HepG2 (cell line): ENCODE data around the gene SAPCD2. TPM values are rescaled to one million over a fixed set of nuclear protein-coding genes. Genes with fewer than 3 reads are reported as not detected.
A peak's percentile ranks its signal among the peaks of the same experiment; 100 is the strongest.

Experiments
- BORCS8-MEF2B ChIP-seq: sonication (generic); formaldehyde crosslinking; IDR thresholded peaks from 2 replicates; pipeline ENCODE4 v1.8.0; 2022; ENCODE audit warnings: mild to moderate bottlenecking, missing genetic modification reagents
- DMTF1 ChIP-seq: sonication (generic); formaldehyde crosslinking; IDR thresholded peaks from 2 replicates; pipeline ENCODE4 v1.4.0; 2020; ENCODE audit warnings: mild to moderate bottlenecking, missing genetic modification reagents
- DPF2 ChIP-seq: sonication (generic); formaldehyde crosslinking; IDR thresholded peaks from 2 replicates; pipeline ENCODE4 v1.4.0; 2020; ENCODE audit warnings: mild to moderate bottlenecking, low read depth, missing genetic modification reagents, borderline replicate concordance
- GMEB2 ChIP-seq: IDR thresholded peaks from 2 replicates; pipeline ENCODE4 v1.6.1; 2016; ENCODE audit warnings: missing biosample characterization, missing genetic modification reagents, low read depth
- KDM2A ChIP-seq: sonication (generic); formaldehyde crosslinking; IDR thresholded peaks from 2 replicates; pipeline ENCODE4 v1.4.0; 2020; ENCODE audit warnings: low read depth, missing genetic modification reagents, borderline replicate concordance
- MAX ChIP-seq: IDR thresholded peaks from 2 replicates; pipeline ENCODE4 v1.6.1; 2012; ENCODE audit warnings: inconsistent platforms
- MEIS2 ChIP-seq: sonication (generic); formaldehyde crosslinking; IDR thresholded peaks from 2 replicates; pipeline ENCODE4 v1.9.0; 2021; ENCODE audit warnings: mild to moderate bottlenecking, missing genetic modification reagents
- MXI1 ChIP-seq: IDR thresholded peaks from 3 replicates; pipeline ENCODE4 v1.6.1; 2012; ENCODE audit warnings: low read depth, low read length, inconsistent platforms, borderline replicate concordance
- NFATC3 ChIP-seq: sonication (generic); formaldehyde crosslinking; IDR thresholded peaks from 2 replicates; pipeline ENCODE4 v1.5.1; 2020; ENCODE audit warnings: mild to moderate bottlenecking, missing genetic modification reagents
- NR2F2 ChIP-seq: IDR thresholded peaks from 2 replicates; pipeline ENCODE4 v1.6.1; 2012; ENCODE audit warnings: low read depth, inconsistent platforms, borderline replicate concordance
- PHF21A ChIP-seq: sonication (generic); formaldehyde crosslinking; IDR thresholded peaks from 2 replicates; pipeline ENCODE4 v1.5.0; 2020; ENCODE audit warnings: mild to moderate bottlenecking, missing genetic modification reagents
- SALL2 ChIP-seq: sonication (generic); formaldehyde crosslinking; IDR thresholded peaks from 2 replicates; pipeline ENCODE4 v1.8.1; 2023; ENCODE audit warnings: mild to moderate bottlenecking, missing genetic modification reagents, inconsistent platforms
- WIZ ChIP-seq: sonication (generic); formaldehyde crosslinking; IDR thresholded peaks from 2 replicates; pipeline ENCODE4 v1.5.1; 2020; ENCODE audit warnings: mild to moderate bottlenecking, missing genetic modification reagents
- ZMYM2 ChIP-seq: sonication (generic); formaldehyde crosslinking; IDR thresholded peaks from 2 replicates; pipeline ENCODE4 v1.8.0; 2022; ENCODE audit warnings: mild to moderate bottlenecking, missing genetic modification reagents
- ZMYM3 ChIP-seq: sonication (generic); formaldehyde crosslinking; IDR thresholded peaks from 2 replicates; pipeline ENCODE4 v1.5.1; 2020; ENCODE audit warnings: mild to moderate bottlenecking, missing genetic modification reagents
- ZNF333 ChIP-seq: sonication (generic); formaldehyde crosslinking; IDR thresholded peaks from 2 replicates; pipeline ENCODE4 v1.4.0; 2020; ENCODE audit warnings: mild to moderate bottlenecking, missing genetic modification reagents, borderline replicate concordance
- ZNF343 ChIP-seq: sonication (generic); formaldehyde crosslinking; IDR thresholded peaks from 2 replicates; pipeline ENCODE4 v1.4.0; 2020; ENCODE audit warnings: mild to moderate bottlenecking, missing genetic modification reagents
- ZNF350 ChIP-seq: sonication (generic); formaldehyde crosslinking; IDR thresholded peaks from 2 replicates; pipeline ENCODE4 v1.4.0; 2020; ENCODE audit warnings: mild to moderate bottlenecking, low read depth, missing genetic modification reagents, borderline replicate concordance
- ZNF44 ChIP-seq: sonication (generic); formaldehyde crosslinking; IDR thresholded peaks from 2 replicates; pipeline ENCODE4 v1.5.1; 2020; ENCODE audit warnings: mild to moderate bottlenecking, missing genetic modification reagents
- ZNF547 ChIP-seq: sonication (generic); formaldehyde crosslinking; IDR thresholded peaks from 2 replicates; pipeline ENCODE4 v1.5.1; 2020; ENCODE audit warnings: mild to moderate bottlenecking, missing genetic modification reagents
- ZNF672 ChIP-seq: sonication (generic); formaldehyde crosslinking; IDR thresholded peaks from 2 replicates; pipeline ENCODE4 v1.8.1; 2022; ENCODE audit warnings: missing genetic modification reagents
- ZNF879 ChIP-seq: sonication (generic); formaldehyde crosslinking; IDR thresholded peaks from 2 replicates; pipeline ENCODE4 v1.8.1; 2023; ENCODE audit warnings: missing genetic modification reagents
- polyA plus RNA-seq, 8 experiments: library from polyadenylated mRNA; depleted of rRNA in 3 of 8; stranded (reverse) in 7 of 8; unstranded in 1 of 8; fragments of >200 nt; fragmentation: Illumina TruSeq in 4 of 8; extraction: Trizol in 4 of 8; gene quantifications; 2 replicates each; pipeline versions ENCODE4 v1.2.1 to v1.2.3, GENCODE V29; 2011 to 2016; ENCODE audit warnings: low read depth in 4 of 8, missing spikeins in 1 of 8, mixed read lengths in 1 of 8; ENCODE audit not compliant: insufficient read depth in 1 of 8
- total RNA-seq, 5 experiments: library from RNA; depleted of rRNA; stranded (reverse); fragments of >200 nt; fragmentation: Illumina TruSeq; extraction: Trizol; gene quantifications; 2 replicates each; pipeline ENCODE4 v1.2.3, GENCODE V29; 2016; ENCODE audit warnings: low read depth in 1 of 5
- TF ChIP-seq, protein P1 (sequence below): IDR thresholded peaks from 2 replicates; pipeline ENCODE4 v1.6.1; 2016; ENCODE audit warnings: mild to moderate bottlenecking, missing biosample characterization, missing genetic modification reagents
- TF ChIP-seq, protein P2 (sequence below): sonication (generic); formaldehyde crosslinking; IDR thresholded peaks from 2 replicates; pipeline ENCODE4 v1.8.1; 2023; ENCODE audit warnings: mild to moderate bottlenecking, missing genetic modification reagents, borderline replicate concordance
- TF ChIP-seq, protein P3 (sequence below): sonication (generic); formaldehyde crosslinking; conservative IDR thresholded peaks from 2 replicates; pipeline ENCODE4 v1.8.0; 2022; ENCODE audit warnings: mild to moderate bottlenecking, moderate library complexity, missing genetic modification reagents

SAPCD2 gene
- total and polyA plus RNA-seq, 2 of the 13 experiments (the other 11 are each of a cell fraction or from before 2014, with no cell fraction given), result 21.9 to 42.8 TPM

GRCh38 chr9:137021979-137022661, 48.2 kb downstream of the SAPCD2 start (continued):
- TF ChIP-seq, protein P1, sequence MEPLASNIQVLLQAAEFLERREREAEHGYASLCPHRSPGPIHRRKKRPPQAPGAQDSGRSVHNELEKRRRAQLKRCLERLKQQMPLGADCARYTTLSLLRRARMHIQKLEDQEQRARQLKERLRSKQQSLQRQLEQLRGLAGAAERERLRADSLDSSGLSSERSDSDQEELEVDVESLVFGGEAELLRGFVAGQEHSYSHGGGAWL (CRISPR knock-in tag), result no peak; the same call in 1 of the 2 replicates
- TF ChIP-seq ZNF672 (CRISPR knock-in tag), result no peak
- TF ChIP-seq ZNF350 (CRISPR knock-in tag), result no peak
- no peak for TF ChIP-seq ZMYM3 (CRISPR knock-in tag)
- no peak for TF ChIP-seq DMTF1 (CRISPR knock-in tag)
- no peak for TF ChIP-seq ZNF879 (CRISPR knock-in tag)
- TF ChIP-seq ZNF343, result no peak
- no peak for TF ChIP-seq NR2F2
- no peak for TF ChIP-seq KDM2A
- TF ChIP-seq ZNF44 (CRISPR knock-in tag), result no peak
- no peak for TF ChIP-seq ZNF333 (CRISPR knock-in tag)
- no peak for TF ChIP-seq NFATC3 (CRISPR knock-in tag)
- TF ChIP-seq PHF21A (CRISPR knock-in tag), result no peak
- TF ChIP-seq MXI1, result peak; percentile 82; the same call in 1 of the 3 replicates
- no peak for TF ChIP-seq MAX
- TF ChIP-seq SALL2 (CRISPR knock-in tag), result no peak
- TF ChIP-seq, protein P2, sequence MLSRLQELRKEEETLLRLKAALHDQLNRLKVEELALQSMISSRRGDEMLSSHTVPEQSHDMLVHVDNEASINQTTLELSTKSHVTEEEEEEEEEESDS (CRISPR knock-in tag), result no peak
- TF ChIP-seq WIZ (CRISPR knock-in tag), result no peak
- TF ChIP-seq DPF2 (CRISPR knock-in tag), result no peak
- TF ChIP-seq ZNF547, result no peak
- TF ChIP-seq BORCS8-MEF2B (CRISPR knock-in tag), result no peak
- TF ChIP-seq MEIS2 (CRISPR knock-in tag), result no peak
- TF ChIP-seq, protein P3, sequence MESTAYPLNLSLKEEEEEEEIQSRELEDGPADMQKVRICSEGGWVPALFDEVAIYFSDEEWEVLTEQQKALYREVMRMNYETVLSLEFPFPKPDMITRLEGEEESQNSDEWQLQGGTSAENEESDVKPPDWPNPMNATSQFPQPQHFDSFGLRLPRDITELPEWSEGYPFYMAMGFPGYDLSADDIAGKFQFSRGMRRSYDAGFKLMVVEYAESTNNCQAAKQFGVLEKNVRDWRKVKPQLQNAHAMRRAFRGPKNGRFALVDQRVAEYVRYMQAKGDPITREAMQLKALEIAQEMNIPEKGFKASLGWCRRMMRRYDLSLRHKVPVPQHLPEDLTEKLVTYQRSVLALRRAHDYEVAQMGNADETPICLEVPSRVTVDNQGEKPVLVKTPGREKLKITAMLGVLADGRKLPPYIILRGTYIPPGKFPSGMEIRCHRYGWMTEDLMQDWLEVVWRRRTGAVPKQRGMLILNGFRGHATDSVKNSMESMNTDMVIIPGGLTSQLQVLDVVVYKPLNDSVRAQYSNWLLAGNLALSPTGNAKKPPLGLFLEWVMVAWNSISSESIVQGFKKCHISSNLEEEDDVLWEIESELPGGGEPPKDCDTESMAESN (CRISPR knock-in tag), result no peak; the same call in 1 of the 2 replicates
- no peak for TF ChIP-seq GMEB2
- TF ChIP-seq ZMYM2, result no peak
